Fibroblast of the aortic adventitia (primary cell): ENCODE measurements around the gene SLC37A1. TPM values are rescaled to one million over a fixed set of nuclear protein-coding genes. Genes with fewer than 3 reads are reported as not detected.

Source experiments
- DNase-seq: peaks from one replicate; pipeline ENCODE4 v3.0.0-alpha.2; 2010; ENCODE audit warnings: low read depth
- H3K4me3 ChIP-seq: 2 replicates; pipeline ENCODE4 v1.5.1; 2011; ENCODE audit warnings: low read depth, mild to moderate bottlenecking, control low read depth, low read length, moderate library complexity
- CTCF ChIP-seq: IDR thresholded peaks from 2 replicates; pipeline ENCODE4 v1.5.1; 2011; ENCODE audit warnings: mild to moderate bottlenecking, low read length, control low read depth, inconsistent platforms; ENCODE audit not compliant: insufficient read depth
- total RNA-seq: library from RNA; depleted of rRNA; stranded (reverse); fragments of >200 nt; gene quantifications from 2 replicates; pipeline ENCODE4 v1.2.3, GENCODE V29; 2012; ENCODE audit warnings: low replicate concordance

Gene SLC37A1
- total RNA-seq, 1 donor, result 0.27 TPM

GRCh38 chr21:42566524-42567213 is 53.0 kb downstream of the SLC37A1 start:
- H3K4me3 ChIP-seq, result no peak overlapping the region
- no peak for DNase-seq
- no peak for TF ChIP-seq CTCF

- TF ChIP-seq CTCF, result no peak
- H3K4me3 ChIP-seq, result no peak overlapping the region
- no peak for DNase-seq
These were observed 53.5 kb downstream of the SLC37A1 start for GRCh38 chr21:42567214-42567555.

GRCh38 chr21:42567861-42568260 is 54.2 kb downstream of the SLC37A1 start:
- no peak for TF ChIP-seq CTCF
- DNase-seq, result no peak
- H3K4me3 ChIP-seq, result no peak overlapping the region

- H3K4me3 ChIP-seq, result no peak overlapping the region
- TF ChIP-seq CTCF, result no peak
- DNase-seq, result no peak
These were observed 54.7 kb downstream of the SLC37A1 start for GRCh38 chr21:42568376-42568775.

GRCh38 chr21:42568866-42569731 is 55.4 kb downstream of the SLC37A1 start:
- DNase-seq, result no peak
- no peak for TF ChIP-seq CTCF

GRCh38 chr21:42569732-42570301 is 56.2 kb downstream of the SLC37A1 start:
- no peak overlapping the region for H3K4me3 ChIP-seq
- no peak for TF ChIP-seq CTCF
- no peak for DNase-seq

More at GRCh38 chr21:42568866-42569731, 55.4 kb downstream of the SLC37A1 start:
- H3K4me3 ChIP-seq, result no peak overlapping the region
